Measurements from ENCODE around the gene MTMR2.
A peak's percentile ranks its signal among the peaks of the same experiment; 100 is the strongest.

MTMR2 gene

GRCh38 chr11:95923728-95924413 is at the start of gene MTMR2:
Gene MTMR2 (minus strand): TSS chr11:95924107. CDS start chr11:95923954, 153 bp downstream.
- in situ Hi-C loops (cut with MboI; ENCODE audit: low sequenced_read_pairs, unreplicated experiment): no loop called here
- TF ChIP-seq CTCF (IDR thresholded peaks at IDR 0.05; ENCODE audit: borderline replicate concordance, control extremely low read depth, extremely low read depth, insufficient read depth, missing control alignments): no peak
- peak; percentile 91 for DNase-seq (ENCODE audit: low spot score)

DNA sequence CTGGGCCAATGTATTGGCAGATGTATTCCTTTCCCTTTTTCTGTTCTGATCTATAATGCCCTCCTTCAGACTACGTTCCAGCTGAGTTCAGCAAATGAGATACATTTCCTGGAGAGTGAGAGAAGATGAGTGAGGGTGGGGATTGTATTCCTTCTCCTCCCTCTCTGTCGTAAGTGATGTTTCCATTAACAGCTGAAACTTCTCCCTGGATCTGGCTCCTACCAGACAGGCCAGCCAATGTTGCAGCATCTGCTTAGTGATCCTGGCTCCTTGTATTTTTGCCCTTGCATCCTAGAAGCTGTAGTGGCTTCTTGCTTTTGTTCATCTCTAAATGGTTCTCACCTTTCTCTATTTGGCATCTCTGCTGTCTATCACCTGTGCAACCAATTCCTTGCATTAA is 48.2 kb upstream of the MTMR2 start:
- in situ Hi-C loops (cut with MboI; ENCODE audit: low sequenced_read_pairs, unreplicated experiment): no loop called here
- DNase-seq (ENCODE audit: low spot score): no peak
- no peak for TF ChIP-seq CTCF (IDR thresholded peaks at IDR 0.05; ENCODE audit: borderline replicate concordance, control extremely low read depth, extremely low read depth, insufficient read depth, missing control alignments)

- TF ChIP-seq CTCF (IDR thresholded peaks at IDR 0.05; ENCODE audit: borderline replicate concordance, control extremely low read depth, extremely low read depth, insufficient read depth, missing control alignments): no peak
- DNase-seq (ENCODE audit: low spot score): no peak
- in situ Hi-C loops (cut with MboI; ENCODE audit: low sequenced_read_pairs, unreplicated experiment): no loop called here
Observed at GRCh38 chr11:95968585-95968984, 44.7 kb upstream of the MTMR2 start.

DNA sequence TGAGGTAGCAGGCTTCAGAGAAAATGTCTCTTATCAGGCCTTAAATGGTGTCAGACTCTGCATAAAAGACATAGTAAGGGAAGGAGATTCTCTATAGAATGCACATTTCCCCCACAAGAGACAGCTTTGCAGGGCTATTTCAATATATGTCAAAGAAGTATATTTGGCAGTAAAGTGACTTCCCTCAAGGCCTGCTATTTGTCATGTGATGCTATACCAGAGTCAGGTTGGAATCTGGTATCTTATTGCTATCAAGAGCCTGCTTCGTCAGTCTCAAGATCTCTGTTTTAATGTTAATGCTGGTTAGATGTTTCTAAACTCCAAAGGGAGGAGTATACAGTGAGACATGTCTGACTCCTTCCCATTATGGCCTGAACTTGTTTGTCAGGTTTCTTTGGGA is 40.4 kb upstream of the MTMR2 start:
- DNase-seq (ENCODE audit: low spot score): no peak
- no peak for TF ChIP-seq CTCF (IDR thresholded peaks at IDR 0.05; ENCODE audit: borderline replicate concordance, control extremely low read depth, extremely low read depth, insufficient read depth, missing control alignments)
- in situ Hi-C loops (cut with MboI; ENCODE audit: low sequenced_read_pairs, unreplicated experiment): no loop called here

GRCh38 chr11:95961758-95962157 is 37.9 kb upstream of the MTMR2 start:
- DNase-seq (ENCODE audit: low spot score): no peak
- no peak for TF ChIP-seq CTCF (IDR thresholded peaks at IDR 0.05; ENCODE audit: borderline replicate concordance, control extremely low read depth, extremely low read depth, insufficient read depth, missing control alignments)
- in situ Hi-C loops (cut with MboI; ENCODE audit: low sequenced_read_pairs, unreplicated experiment): no loop called here

- TF ChIP-seq CTCF (IDR thresholded peaks at IDR 0.05; ENCODE audit: borderline replicate concordance, control extremely low read depth, extremely low read depth, insufficient read depth, missing control alignments): no peak
- no peak for DNase-seq (ENCODE audit: low spot score)
- in situ Hi-C loops (cut with MboI; ENCODE audit: low sequenced_read_pairs, unreplicated experiment): no loop called here
Observed at GRCh38 chr11:95950905-95951304, 27.0 kb upstream of the MTMR2 start.
